Measurements from ENCODE around the gene OR1J2.

- TF ChIP-seq EZH2 (IDR thresholded peaks at IDR 0.05; ENCODE audit: borderline replicate concordance, low read length) (no peak), CTCF (IDR thresholded peaks at IDR 0.05; ENCODE audit: low read length) (no peak)
These were observed 8.2 kb downstream of the OR1J2 start, which contains the start of gene OR1J4 for GRCh38 chr9:122518841-122519240.

Data from OCI-LY1 (cell line).